GM19438 (cell line): Measurements from ENCODE around the gene UNC45A.
A peak's percentile ranks its signal among the peaks of the same experiment; 100 is the strongest.

Experiments used
- ATAC-seq: cut with Tn5 transposase; IDR thresholded peaks from one replicate; pipeline ENCODE4 v1.9.1; 2021; ENCODE audit warnings: low read depth; ENCODE audit not compliant: unreplicated experiment

UNC45A gene

DNA sequence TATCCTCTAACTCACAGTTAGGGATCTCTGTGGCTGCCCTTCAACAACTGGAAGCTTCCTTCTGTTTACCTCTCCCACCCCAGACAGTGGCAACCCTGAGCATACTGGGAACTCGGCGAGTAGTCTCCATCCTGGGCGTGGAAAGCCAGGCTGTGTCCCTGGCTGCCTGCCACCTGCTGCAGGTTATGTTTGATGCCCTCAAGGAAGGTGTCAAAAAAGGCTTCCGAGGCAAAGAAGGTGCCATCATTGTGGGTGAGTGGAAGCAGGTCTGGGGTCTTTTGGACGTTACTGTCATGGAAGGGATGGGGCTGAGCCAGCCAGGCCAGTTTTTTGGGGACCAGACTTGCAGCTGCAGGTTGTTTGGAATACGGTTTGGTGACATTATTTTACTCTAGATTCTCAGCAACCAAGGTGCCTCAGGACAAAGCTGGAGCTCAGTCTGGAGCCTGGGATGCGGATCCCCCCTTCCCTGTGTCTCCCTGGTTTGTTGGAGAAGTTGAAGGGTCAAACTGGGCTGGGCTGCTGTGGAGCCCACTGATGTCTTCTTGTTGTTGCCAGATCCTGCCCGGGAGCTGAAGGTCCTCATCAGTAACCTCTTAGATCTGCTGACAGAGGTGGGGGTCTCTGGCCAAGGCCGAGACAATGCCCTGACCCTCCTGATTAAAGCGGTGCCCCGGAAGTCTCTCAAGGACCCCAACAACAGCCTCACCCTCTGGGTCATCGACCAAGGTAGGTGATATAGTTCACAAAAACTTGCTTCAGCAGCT lies 7.5 kb downstream of the UNC45A start:
- ATAC-seq: no peak

DNA sequence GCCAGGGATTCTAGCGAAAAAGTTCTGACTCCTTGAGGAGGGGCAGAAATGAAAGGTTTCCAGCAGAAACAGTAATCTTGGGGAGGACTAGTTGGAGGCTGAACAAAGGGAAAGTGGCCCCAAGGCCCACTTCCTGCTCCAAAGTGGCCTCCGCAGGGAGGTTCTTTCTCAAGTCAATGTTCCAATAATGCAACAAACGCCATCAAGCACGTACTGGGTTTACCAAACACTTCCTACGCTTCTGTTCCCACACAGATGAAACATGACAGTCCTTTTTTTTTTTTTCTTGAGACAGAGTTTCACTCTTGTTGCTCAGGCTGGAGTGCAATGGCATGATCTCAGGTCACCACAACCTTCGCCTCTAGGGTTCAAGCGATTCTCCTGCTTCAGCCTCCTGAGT lies 10.0 kb downstream of the UNC45A start:
- ATAC-seq: no peak

DNA sequence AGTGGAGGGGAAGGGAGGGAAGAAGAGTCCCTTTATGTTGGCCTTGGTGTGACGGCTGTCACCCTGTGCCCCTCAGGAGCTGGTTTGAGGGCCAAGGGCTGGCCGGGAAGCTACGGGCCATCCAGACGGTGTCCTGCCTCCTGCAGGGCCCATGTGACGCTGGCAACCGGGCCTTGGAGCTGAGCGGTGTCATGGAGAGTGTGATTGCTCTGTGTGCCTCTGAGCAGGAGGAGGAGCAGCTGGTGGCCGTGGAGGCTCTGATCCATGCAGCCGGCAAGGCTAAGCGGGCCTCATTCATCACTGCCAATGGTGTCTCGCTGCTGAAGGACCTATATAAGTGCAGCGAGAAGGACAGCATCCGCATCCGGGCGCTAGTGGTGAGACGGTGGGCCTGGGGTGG lies 11.5 kb downstream of the UNC45A start:
- ATAC-seq: no peak

DNA sequence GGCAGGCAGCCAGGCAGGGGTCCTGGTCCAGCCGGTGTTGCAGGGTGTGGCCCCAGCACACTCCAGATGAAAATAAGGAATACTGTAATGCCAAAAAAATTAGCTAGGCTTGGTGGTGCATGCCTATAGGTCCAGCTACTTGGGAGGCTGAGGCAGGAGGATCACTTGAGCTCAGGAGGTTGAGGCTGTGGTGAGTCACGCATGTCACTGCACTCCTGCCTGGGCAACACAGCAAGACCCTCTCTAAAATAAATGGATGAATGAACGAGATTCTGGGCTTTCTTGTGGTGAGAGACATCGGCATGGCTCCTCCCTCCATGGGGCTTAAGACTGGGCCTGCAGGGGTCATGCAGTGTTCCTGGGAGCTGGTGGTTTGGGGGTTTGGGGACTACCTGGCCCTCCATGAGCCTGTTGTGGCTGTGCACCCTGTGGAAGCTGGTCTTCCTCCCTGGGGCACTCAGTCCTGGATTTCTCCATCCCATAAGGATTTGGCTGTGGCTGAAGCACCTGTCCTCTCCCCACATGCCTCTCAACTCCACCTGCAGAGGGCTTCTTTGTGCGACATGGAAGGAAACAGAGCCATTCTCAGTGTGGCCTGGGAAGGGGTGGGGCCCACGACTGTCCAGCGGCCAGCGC lies 12.0 kb downstream of the UNC45A start:
- ATAC-seq: no peak

DNA sequence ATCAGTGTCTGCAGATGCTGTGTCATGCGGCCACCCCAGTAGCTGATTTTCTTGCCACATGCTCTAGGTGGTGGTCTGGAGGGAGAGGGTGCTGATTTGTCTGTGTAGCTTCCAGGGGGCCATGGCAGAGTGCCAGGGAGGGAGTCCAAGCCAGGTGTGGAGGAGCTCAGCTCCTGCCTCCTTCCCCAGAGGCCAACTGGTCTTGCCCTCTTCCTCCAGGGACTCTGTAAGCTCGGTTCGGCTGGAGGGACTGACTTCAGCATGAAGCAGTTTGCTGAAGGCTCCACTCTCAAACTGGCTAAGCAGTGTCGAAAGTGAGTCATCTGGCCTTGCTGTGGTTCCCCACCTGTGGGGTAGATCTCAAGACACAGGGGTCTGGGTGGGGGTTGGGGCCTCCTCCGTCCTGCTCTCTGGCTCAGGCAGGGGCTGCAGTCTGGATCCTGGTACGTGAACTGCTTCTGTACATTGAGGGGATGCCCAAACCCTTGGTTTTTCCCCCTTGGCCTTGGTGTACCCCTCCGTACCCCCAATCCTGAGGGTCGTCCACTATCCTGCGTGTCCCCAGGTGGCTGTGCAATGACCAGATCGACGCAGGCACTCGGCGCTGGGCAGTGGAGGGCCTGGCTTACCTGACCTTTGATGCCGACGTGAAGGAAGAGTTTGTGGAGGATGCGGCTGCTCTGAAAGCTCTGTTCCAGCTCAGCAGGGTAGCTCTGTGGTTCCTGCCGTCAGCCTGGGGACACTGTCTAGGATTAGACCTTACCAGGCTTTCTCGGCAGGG lies 12.7 kb downstream of the UNC45A start:
- no peak for ATAC-seq

DNA sequence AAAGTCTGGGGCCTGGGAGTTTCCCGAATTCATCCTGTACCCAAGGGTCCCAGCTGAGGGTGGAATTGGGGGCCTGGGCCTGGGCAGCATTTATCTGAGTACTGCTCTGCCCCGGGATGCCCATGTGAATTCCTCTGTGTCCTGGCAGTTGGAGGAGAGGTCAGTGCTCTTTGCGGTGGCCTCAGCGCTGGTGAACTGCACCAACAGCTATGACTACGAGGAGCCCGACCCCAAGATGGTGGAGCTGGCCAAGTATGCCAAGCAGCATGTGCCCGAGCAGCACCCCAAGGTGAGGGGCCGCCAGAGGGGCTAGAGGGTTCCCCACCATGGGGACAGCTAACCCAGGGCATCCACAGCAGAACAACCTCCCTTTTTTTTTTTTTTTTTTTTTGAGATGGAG lies 13.4 kb downstream of the UNC45A start:
- ATAC-seq: no peak

DNA sequence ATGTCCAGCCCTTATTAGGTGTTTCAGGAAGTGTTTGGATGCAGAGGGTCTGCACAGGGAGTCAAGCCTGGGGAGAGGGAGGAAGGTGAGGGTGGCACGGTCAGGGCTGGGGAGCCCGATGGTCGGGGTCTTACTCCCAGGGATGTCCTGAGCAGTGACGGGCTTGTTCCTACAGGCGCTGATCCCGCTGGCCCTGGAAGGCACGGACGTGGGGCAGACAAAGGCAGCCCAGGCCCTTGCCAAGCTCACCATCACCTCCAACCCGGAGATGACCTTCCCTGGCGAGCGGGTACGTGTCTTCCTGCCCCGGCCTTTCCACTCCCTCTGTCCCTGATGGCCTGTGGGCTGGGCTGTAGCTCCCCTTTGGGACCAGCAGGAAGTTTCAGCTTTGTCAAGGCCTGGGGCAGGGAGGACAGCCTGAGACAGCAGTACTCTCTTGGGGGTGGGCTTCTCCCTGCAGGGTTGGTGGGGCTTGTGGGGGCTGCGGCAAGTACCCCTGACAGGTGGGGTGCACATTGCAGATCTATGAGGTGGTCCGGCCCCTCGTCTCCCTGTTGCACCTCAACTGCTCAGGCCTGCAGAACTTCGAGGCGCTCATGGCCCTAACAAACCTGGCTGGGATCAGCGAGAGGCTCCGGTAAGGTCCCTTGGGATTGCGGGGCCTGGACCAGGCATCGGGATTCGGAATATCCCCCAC lies 15.0 kb downstream of the UNC45A start:
- ATAC-seq: no peak

DNA sequence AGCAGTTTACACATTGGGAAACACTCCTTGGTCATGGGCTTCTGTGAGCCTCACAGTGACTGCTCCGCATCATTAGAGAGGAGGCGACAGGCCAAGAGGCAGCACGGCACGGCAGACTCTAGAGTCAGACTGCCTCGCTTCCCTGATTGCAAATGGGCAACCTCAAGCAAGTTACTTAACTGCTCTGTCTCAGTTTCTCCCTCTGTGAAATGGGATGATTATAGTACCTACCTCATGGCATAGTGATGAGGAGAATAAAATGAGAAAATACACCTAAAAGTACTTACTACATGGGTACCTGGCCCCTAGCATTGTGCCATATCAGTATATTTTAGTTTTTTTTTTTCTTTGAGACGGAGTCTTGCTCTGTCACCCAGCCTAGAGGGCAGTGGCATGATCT lies 15.6 kb downstream of the UNC45A start:
- no peak for ATAC-seq

DNA sequence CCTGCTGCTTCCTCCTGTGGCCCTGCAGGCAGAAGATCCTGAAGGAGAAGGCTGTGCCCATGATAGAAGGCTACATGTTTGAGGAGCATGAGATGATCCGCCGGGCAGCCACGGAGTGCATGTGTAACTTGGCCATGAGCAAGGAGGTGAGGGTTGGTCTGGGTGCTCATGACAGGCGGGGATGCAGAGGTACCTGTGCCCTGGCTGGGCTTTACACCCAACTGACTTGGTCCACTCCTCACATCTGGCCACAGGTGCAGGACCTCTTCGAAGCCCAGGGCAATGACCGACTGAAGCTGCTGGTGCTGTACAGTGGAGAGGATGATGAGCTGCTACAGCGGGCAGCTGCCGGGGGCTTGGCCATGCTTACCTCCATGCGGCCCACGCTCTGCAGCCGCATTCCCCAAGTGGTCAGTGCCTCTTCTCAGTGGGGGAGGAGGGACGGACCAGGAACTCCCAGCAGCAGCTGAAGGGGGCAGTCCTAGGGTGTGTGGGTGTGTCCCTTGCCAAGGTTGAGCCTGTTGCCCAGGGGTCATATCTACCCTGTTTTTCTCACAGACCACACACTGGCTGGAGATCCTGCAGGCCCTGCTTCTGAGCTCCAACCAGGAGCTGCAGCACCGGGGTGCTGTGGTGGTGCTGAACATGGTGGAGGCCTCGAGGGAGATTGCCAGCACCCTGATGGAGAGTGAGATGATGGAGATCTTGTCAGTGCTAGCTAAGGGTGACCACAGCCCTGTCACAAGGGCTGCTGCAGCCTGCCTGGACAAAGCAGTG lies 18.0 kb downstream of the UNC45A start:
- ATAC-seq: no peak

DNA sequence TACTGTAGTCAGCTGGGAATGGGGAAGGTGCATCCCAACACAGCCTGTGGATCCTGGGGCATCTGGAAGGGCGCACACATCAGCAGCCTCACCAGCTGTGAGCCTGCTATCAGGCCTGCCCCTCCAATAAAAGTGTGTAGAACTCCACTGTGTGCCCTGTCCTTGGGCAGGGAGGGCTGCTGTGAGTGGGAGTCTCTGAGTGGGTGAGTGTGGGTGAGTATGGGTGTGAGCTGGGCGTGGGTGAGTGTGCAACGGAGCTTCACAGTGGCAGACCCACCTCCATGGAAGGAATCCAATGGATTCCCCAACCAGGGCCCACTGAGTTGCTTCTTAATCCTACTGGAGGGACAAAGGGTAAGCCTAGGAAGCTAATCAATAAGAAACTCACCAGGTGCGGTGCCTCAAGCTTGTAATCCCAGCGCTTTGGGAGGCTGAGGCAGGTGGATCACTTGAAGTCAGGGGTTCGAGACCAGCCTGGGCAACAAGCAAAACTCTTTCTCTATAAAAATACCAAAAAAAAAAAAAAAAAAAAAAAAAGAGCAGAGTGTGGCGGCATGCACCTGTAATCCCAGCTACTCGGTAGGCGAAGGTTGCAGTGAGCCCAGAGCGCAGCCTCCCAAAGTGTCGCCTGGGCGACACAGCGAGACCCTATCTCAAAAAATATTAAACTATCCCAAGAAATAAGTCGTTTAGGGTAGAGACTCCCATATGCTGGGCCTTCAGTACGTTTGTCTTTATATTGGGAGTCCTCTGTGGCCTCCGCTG lies 19.0 kb downstream of the UNC45A start:
- no peak for ATAC-seq

DNA sequence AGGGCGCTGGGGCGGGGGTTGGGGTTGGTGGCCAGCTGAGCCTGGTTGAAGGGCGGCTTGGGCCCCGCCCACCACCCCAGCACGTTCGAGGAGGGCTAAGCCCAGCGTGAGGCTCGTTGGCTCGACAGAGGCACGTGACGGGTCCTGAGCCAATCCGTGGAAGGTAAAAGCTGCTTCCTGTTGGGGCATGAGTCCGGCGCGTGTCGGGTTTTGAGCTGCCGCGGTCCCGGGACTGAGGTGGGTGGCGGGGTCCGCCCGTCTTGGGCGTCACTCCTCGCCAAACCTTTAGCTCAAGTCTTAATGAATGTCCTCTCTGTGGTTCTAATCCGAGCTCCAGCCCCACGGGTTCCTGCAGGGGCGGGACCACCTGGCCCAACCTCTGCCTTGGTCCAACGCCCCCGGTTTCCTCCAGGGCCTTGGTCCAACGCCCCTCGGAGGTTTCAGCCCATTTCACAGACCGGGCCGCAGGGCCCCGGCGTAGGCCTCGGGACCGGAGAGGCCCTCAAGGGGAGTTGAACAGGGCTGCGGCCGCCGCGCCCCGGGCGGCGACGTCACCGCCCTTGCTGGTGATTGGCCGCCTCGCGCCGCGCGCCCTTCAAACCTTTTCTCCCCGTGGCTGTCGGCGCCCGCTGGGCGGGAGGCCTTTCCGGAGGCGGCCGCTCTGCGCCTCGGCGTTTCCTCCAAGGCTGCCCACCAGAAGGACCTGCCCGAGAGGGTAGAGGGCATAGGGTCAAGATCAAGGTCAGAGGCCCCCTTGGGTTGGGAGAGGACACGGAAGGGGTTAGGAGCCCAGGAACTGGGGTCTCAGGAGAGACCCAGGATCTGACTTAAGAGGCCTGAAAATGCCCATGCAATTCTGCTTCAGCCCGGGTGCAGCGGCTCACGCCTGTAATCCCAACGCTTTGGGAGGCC lies 19.9 kb downstream of the UNC45A start, which contains the start of gene RCCD1:
Gene RCCD1 (plus strand): TSS at position 173 of the 912 bp plus-strand sequence. CDS start 1,851 bp downstream, outside the sequence.
- peak; percentile 83 for ATAC-seq

DNA sequence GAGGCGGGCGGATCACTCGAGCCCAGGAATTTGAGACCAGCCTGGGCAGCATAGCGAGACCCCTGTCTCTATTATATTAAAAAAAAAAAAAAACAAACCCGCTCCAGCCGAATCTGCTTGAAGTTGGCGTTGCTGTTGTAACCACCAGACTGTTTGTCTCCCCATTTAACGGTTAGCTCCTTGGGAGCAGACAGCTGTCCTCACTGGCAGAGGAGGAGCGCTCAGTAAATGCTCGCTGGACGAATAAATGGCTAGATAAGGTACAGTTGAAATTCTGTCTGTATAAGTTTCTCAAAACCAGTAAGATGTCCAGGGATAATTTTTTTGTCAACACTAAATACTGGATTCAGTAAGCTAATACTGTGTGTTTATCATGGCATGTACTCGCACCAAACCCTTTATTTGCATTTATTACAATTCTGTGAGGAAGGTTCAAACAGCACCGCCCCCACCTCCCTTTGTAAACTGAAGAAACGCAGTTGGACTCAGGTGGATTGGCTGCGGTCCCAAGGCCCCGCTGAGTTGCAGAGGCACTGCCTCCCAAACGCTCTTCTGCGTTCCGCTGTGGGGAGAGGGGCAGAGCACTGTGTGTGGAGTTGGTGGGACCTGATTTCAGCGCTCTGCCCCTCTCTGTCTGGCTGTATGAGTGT lies 20.7 kb downstream of the UNC45A start:
- ATAC-seq: no peak

DNA sequence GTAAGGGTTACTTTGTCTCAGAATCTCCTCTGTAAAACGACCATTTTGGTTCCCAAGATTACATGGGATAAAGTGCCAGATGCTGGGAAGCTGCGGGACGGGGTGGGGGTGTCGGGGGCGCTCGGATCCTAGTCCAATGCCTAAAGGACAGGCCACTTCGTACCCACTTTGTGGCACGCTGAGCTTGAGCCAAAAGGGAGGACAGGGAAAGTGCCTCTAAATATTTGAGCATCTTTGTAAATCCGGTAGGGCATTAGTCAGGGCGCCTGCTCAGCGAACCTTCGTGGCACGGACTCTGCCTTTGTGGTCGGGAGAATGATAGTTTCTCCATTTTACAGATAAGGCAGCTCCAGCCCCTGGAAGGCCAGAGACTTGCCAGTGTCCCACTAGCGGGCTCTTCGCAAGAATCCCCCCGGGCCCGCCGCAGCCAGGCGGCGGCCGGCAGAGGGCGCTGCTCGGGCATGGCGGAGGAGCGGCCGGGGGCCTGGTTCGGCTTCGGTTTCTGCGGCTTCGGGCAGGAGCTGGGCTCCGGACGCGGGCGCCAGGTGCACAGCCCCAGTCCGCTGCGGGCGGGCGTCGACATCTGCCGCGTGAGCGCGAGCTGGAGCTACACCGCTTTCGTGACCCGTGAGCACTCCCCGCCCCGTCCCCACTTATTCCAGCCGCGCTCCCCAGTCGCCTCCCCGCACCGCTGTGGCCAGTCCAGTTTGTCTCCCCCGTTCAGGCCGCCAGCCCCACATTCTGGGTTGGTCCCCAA lies 21.4 kb downstream of the UNC45A start:
- ATAC-seq: peak; percentile 34

DNA sequence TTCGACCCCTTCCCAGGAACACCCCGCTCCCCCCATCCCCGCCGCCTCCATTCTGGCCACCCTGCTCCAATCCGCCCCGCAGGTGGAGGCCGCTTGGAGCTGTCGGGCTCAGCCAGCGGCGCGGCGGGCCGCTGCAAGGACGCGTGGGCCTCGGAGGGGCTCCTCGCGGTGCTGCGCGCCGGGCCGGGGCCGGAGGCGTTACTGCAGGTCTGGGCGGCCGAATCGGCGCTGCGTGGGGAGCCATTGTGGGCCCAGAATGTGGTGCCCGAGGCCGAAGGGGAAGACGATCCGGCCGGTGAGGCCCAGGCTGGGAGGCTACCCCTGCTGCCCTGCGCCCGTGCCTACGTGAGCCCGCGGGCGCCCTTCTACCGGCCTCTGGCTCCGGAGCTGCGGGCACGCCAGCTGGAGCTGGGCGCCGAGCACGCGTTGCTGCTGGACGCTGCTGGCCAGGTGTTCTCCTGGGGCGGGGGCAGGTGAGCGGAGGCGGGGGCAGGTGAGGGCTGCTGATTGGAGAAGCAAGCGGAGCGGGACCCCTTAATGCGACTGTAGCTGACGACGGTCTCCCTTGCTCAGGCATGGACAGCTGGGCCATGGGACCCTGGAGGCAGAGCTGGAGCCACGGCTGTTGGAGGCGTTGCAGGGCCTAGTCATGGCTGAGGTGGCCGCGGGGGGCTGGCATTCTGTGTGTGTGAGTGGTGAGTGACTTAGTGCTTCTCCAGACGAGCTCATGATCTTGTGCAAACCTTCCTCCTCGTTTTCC lies 22.1 kb downstream of the UNC45A start:
- no peak for ATAC-seq

DNA sequence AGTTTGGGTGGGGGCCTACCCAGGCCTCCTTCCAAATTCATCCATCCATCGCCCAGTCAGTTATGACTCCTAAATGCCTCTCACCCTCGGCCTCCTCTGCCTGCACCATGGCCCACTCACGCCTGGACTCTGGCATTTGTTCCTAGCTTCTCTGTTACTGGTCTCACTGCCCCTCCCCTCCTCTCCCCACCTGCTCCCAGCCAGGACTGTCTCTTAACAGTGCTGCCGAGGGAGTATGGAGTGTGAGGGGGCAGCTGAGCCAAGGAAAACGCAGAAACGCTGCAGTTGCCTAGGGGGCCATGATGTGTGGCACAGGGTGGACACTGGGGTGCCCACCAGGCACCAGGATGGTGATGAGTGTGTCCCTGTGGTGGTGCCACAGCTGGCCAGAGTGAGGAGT lies 22.7 kb downstream of the UNC45A start:
- no peak for ATAC-seq

DNA sequence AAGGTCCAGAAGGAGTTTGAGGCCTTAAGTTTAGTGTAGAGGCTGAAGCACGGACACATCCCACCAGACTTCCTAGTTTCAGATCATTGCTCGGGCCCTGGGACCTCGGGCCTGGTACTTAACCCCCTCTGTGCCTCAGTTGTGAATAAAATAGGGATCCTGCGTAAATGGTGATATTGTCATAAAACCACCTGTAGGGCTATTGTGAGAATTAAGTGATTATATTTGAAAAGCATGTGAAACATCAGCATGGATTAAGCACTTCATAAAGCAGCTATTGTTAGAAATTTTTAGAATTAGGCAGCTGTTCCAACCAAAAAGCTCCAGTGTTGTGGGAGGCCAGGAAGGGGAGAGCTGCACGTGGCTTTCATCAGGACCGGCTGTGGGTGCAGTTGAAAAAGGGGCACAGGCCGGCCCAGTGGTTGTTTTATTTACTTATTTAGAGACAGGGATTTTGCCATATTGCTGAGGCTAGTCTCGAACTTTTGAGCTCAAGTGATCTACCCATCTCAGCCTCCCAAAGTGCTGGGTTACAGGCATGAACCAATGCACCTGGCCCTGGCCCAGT lies 24.0 kb downstream of the UNC45A start:
- no peak for ATAC-seq
